Measurements from ENCODE around the gene UBE2G1. TPM values are rescaled to one million over a fixed set of nuclear protein-coding genes. Genes with fewer than 3 reads are reported as not detected.

The UBE2G1 gene
- polyA plus RNA-seq, 2 of the 4 experiments (the other 2 are of a cell fraction), result 86.2 to 117 TPM

DNA sequence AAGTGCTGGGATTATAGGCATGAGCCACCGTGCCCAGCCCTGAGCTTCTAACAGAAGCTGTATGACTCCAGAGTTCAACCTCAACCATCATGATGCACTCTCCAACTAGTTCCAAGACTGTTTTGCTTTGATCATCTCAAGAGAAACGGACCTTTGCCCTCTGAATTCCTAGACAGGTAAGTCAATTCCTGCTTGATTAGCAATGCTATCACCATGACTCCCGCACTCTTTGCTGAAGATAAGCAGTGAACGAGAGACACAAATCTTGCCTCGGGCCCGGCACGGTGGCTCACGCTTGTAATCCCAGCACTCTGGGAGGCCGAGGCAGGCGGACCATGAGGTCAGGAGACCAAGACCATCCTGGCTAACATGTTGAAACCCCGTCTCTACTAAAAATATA lies 124.9 kb downstream of the UBE2G1 start:
- no peak for TF ChIP-seq PHF8 (IDR thresholded peaks at IDR 0.05; ENCODE audit: borderline replicate concordance, low read depth)
- TF ChIP-seq, protein P1, sequence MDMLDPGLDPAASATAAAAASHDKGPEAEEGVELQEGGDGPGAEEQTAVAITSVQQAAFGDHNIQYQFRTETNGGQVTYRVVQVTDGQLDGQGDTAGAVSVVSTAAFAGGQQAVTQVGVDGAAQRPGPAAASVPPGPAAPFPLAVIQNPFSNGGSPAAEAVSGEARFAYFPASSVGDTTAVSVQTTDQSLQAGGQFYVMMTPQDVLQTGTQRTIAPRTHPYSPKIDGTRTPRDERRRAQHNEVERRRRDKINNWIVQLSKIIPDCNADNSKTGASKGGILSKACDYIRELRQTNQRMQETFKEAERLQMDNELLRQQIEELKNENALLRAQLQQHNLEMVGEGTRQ (IDR thresholded peaks at IDR 0.05), result no peak
- Histone ChIP-seq H3K9me3 (no peaks in the 10 kb centered on the region), H3K4me2 (no peak overlapping the region), H3K4me3 (no peak overlapping the region), H3K27ac (no peak overlapping the region), H3K4me1 (no peaks in the 10 kb centered on the region)
- FAIRE-seq, result no peak
- POLR2A ChIA-PET, result no interaction called here
- CTCF ChIA-PET, result interaction anchor here (1.2 to 6.0 kb wide), 7 partner anchors 8 to 173 kb away, joined by 3 to 30 read pairs (median 3); no protein-coding TSS in a partner anchor
- no peak for DNase-seq (ENCODE audit: low read depth in 1 of 2, low spot score in 1 of 2)
- 97% methylated on average over 11 of the region's 11 CpGs for WGBS (ENCODE audit: missing lambda C conversion rate)
- no peak for ATAC-seq

DNA sequence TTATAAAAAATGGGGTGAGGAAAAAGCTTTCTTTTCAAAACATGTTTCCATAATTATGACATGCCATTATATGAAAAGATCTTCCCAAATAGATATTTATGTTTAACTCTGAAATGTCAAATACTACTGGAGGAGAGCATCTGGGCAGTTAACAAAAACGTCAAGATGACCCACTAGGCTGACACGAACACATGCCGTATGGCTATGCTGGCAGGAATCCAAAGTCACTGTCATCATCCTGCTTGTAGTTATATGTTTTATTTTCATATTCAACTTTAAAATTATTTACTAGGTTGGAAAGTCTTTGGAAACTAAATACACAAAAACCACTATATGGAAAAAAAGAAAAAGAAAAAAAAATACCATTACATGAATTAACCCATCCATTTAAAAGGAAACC lies 130.0 kb downstream of the UBE2G1 start:
- H3K4me3 ChIP-seq, result no peak overlapping the region
- no peaks in the 10 kb centered on the region for H3K9me3 ChIP-seq
- no peak for TF ChIP-seq POLR2A (IDR thresholded peaks at IDR 0.05; ENCODE audit: low read length)
- no peak for TF ChIP-seq PHF8 (IDR thresholded peaks at IDR 0.05; ENCODE audit: borderline replicate concordance, low read depth)
- no peak for TF ChIP-seq EHMT2 (IDR thresholded peaks at IDR 0.05; ENCODE audit: low read depth)
- WGBS (ENCODE audit: missing lambda C conversion rate), result 77% methylated on average over 3 of the region's 3 CpGs
- POLR2A ChIA-PET, result no interaction called here
- ATAC-seq, result no peak
- no peak overlapping the region for H3K4me2 ChIP-seq
- CTCF ChIA-PET, result interaction anchor here (0.9 to 2.7 kb wide), 2 partner anchors 13 to 15 kb away, joined by 3 to 12 read pairs; no protein-coding TSS in a partner anchor
- DNase-seq (ENCODE audit: low read depth in 1 of 2, low spot score in 1 of 2), result no peak
- no peak overlapping the region for H3K27ac ChIP-seq
- no peak for FAIRE-seq
- peaks cover under 1% of the 10 kb centered on the region; the same call in 2 of the 3 replicates for H3K4me1 ChIP-seq

DNA sequence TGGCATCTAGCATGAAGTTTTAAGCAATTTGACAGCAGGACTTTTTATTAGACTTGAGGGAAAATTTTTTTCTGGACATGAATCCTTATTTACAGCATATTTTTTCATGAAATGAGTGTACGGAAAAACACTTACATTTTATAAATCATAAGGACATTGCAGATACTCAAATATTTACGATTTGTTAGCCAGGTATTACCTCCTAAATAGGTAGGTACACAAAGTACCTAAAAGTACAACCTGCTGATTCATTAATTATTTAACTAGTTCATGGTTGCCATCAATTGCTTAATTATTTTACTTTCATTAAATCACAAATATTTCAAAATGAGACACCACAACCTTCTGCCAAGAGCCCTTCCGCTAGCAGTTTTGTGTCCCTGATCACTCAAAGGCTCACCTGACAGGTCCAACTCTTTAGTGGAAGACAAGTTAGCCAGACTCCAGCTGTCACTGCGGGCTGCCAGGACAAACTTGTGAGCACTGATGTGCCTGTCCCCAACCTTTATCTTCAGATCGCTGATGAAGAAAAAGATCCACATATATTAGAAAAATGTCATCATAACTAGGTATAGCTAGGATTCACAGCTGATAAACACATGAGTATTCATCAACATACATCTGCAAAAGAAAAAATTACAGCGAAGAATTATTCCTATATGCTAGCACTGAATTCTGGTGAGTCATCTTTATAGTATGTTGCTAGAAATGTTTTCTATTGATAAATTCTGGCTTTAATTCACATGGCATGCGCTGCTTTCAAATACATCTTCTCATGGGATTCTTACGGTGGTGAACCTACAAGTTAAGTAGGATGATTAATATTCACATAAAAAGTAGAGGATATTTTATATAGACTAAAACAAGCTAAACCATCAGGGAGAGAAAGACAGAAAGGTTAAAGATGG lies 130.8 kb downstream of the UBE2G1 start:
- ATAC-seq, result no peak
- ChIA-PET POLR2A (no interaction called here), CTCF (interaction anchor here (0.9 to 2.7 kb wide), 3 partner anchors 14 to 145 kb away, joined by 3 to 12 read pairs (median 3); no protein-coding TSS in a partner anchor)
- TF ChIP-seq CHD4 (IDR thresholded peaks at IDR 0.05; ENCODE audit: borderline replicate concordance) (no peak), FOSL2 (IDR thresholded peaks at IDR 0.05) (no peak), FOSL2 (CRISPR knock-in tag; IDR thresholded peaks at IDR 0.05) (peak; percentile 57)
- Histone ChIP-seq H3K4me3 (no peak overlapping the region), H3K4me1 (peaks cover 8% of the 10 kb centered on the region), H3K9me3 (no peaks in the 10 kb centered on the region), H3K27ac (no peak overlapping the region), H3K4me2 (no peak overlapping the region)
- no peak for DNase-seq (ENCODE audit: low read depth in 1 of 2, low spot score in 1 of 2)
- 95% methylated on average over 8 of the region's 8 CpGs for WGBS (ENCODE audit: missing lambda C conversion rate)
- peak; percentile 13 for FAIRE-seq

DNA sequence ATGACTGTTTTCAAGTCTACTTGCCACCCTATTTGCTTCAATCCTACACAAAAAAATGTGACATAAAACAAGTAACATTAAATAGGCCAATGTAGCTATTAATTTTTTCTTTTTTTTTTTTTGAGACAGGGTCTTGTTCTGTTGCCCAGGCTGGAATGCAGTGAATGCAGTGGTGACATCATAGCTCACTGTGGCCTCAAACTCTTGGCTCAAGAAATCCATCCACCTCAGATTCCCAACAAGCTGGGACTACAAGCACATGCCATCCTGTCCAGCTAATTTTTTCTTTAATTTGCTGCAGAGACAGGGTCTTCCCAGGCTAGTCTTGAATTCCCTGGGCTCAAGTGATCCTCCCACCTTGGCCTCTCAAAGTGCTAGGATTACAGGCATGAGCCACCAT lies 132.1 kb downstream of the UBE2G1 start:
- H3K9me3 ChIP-seq, result no peaks in the 10 kb centered on the region
- TF ChIP-seq RARB (CRISPR knock-in tag; IDR thresholded peaks at IDR 0.05), result no peak
- H3K4me3 ChIP-seq, result no peak overlapping the region
- no peak overlapping the region for H3K27ac ChIP-seq
- H3K4me1 ChIP-seq, result peaks cover 21% of the 10 kb centered on the region
- no peak for FAIRE-seq
- POLR2A ChIA-PET, result no interaction called here
- ATAC-seq, result no peak
- no peak overlapping the region for H3K4me2 ChIP-seq
- no peak for DNase-seq (ENCODE audit: low read depth in 1 of 2, low spot score in 1 of 2)
- CTCF ChIA-PET, result interaction anchor here (1.1 to 2.9 kb wide), 5 partner anchors 15 to 159 kb away, joined by 3 to 20 read pairs (median 3); partner anchors contain the start of gene ANKFY1

DNA sequence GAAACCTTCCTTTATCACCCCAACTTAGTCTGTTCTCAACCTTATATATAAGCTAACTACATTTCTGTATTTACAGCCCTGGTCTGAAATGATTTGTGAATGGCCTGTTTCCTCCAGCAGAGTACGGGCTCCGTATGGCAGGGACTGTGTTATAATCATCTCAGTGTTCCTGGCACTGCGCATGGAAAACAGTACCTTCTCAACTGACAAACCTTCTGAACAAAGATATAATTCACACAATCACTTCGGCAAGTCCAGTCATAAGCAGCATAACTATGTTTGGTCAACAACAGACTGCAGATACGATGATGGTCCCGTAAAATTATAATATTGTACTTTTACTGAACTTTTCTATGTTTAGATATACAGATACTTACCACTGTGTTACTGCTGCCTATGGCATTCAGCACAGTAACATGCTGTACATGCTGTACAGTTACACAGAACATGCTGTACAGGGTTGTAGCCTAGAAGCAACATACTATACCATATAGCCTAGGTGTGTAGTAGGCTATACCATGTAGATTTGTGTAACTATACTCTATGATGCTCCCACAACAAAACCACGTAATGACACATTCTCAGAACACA lies 132.7 kb downstream of the UBE2G1 start:
- H3K9me3 ChIP-seq, result no peaks in the 10 kb centered on the region
- H3K4me3 ChIP-seq, result no peak overlapping the region
- WGBS (ENCODE audit: missing lambda C conversion rate), result 95% methylated on average over 7 of the region's 7 CpGs
- FAIRE-seq (peak; percentile 51), ATAC-seq (no peak), DNase-seq (ENCODE audit: low read depth in 1 of 2, low spot score in 1 of 2) (no peak)
- TF ChIP-seq, protein P2, sequence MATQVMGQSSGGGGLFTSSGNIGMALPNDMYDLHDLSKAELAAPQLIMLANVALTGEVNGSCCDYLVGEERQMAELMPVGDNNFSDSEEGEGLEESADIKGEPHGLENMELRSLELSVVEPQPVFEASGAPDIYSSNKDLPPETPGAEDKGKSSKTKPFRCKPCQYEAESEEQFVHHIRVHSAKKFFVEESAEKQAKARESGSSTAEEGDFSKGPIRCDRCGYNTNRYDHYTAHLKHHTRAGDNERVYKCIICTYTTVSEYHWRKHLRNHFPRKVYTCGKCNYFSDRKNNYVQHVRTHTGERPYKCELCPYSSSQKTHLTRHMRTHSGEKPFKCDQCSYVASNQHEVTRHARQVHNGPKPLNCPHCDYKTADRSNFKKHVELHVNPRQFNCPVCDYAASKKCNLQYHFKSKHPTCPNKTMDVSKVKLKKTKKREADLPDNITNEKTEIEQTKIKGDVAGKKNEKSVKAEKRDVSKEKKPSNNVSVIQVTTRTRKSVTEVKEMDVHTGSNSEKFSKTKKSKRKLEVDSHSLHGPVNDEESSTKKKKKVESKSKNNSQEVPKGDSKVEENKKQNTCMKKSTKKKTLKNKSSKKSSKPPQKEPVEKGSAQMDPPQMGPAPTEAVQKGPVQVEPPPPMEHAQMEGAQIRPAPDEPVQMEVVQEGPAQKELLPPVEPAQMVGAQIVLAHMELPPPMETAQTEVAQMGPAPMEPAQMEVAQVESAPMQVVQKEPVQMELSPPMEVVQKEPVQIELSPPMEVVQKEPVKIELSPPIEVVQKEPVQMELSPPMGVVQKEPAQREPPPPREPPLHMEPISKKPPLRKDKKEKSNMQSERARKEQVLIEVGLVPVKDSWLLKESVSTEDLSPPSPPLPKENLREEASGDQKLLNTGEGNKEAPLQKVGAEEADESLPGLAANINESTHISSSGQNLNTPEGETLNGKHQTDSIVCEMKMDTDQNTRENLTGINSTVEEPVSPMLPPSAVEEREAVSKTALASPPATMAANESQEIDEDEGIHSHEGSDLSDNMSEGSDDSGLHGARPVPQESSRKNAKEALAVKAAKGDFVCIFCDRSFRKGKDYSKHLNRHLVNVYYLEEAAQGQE (IDR thresholded peaks at IDR 0.05), result no peak
- no peak for TF ChIP-seq JUNB (IDR thresholded peaks at IDR 0.05)
- no peak overlapping the region for H3K27ac ChIP-seq
- no peak overlapping the region for H3K4me2 ChIP-seq
- H3K4me1 ChIP-seq, result peaks cover 22% of the 10 kb centered on the region
- ChIA-PET POLR2A (no interaction called here), CTCF (interaction anchor here (1.2 to 2.9 kb wide), 4 partner anchors 16 to 159 kb away, joined by 3 to 20 read pairs (median 8); partner anchors contain the start of gene ANKFY1)
